Neural cell (in vitro differentiated cells): ENCODE results near the gene RALGDS. TPM values are rescaled to one million over a fixed set of nuclear protein-coding genes. Genes with fewer than 3 reads are reported as not detected.

Experiments used
- H2AFZ ChIP-seq: fragments of 200-600, 300-800 bp; sonication (generic), shearing (Covaris generic); 2 replicates; pipeline ENCODE4 v1.6.0; 2014; ENCODE audit warnings: low read depth, mild to moderate bottlenecking, antibody characterized with exemption, low read length, moderate library complexity
- H3F3A ChIP-seq: fragments of 200-600 bp; shearing (Covaris generic); 2 replicates; pipeline ENCODE4 v1.6.1; 2016; ENCODE audit warnings: mild to moderate bottlenecking, moderate library complexity, mixed read lengths, antibody characterized with exemption, low read length; ENCODE audit not compliant: insufficient read depth, poor library complexity, severe bottlenecking
- H3K27ac ChIP-seq: fragments of 200-600, 300-800 bp; sonication (generic), shearing (Covaris generic); 2 replicates; pipeline ENCODE4 v1.5.1; 2014; ENCODE audit warnings: mild to moderate bottlenecking, low read length, moderate library complexity
- H3K27me3 ChIP-seq: fragments of 300-800, 200-600 bp; sonication (generic), shearing (Covaris generic); 2 replicates; pipeline ENCODE4 v1.6.0; 2014; ENCODE audit warnings: mild to moderate bottlenecking, low read depth, low read length, moderate library complexity; ENCODE audit not compliant: insufficient read depth
- H3K36me3 ChIP-seq: fragments of 300-800, 200-600 bp; sonication (generic), shearing (Covaris generic); 2 replicates; pipeline ENCODE4 v1.5.1; 2014; ENCODE audit warnings: mild to moderate bottlenecking, antibody characterized with exemption, low read length, moderate library complexity; ENCODE audit not compliant: insufficient read depth
- H3K4me2 ChIP-seq: fragments of 300-800, 200-600 bp; sonication (generic), shearing (Covaris generic); 2 replicates; pipeline ENCODE4 v1.6.0; 2014; ENCODE audit warnings: mild to moderate bottlenecking, low read length
- H3K4me3 ChIP-seq: fragments of 300-800, 200-600 bp; sonication (generic), shearing (Covaris generic); 2 replicates; pipeline ENCODE4 v1.5.1; 2014; ENCODE audit warnings: mild to moderate bottlenecking, low read length, moderate library complexity
- H3K79me2 ChIP-seq: fragments of 200-600 bp; shearing (Covaris generic); replicated peaks from 2 replicates; pipeline ENCODE4 v1.6.0; 2014; ENCODE audit warnings: mild to moderate bottlenecking, low read length, moderate library complexity; ENCODE audit not compliant: insufficient read depth
- H3K9ac ChIP-seq: fragments of 300-800, 200-600 bp; sonication (generic), shearing (Covaris generic); 2 replicates; pipeline ENCODE4 v1.6.1; 2016; ENCODE audit warnings: mild to moderate bottlenecking, low read length, mixed read lengths
- H3K9me2 ChIP-seq: fragments of 200-600 bp; shearing (Covaris generic); 2 replicates; pipeline ENCODE4 v1.6.1; 2016; ENCODE audit warnings: mild to moderate bottlenecking, low read length, mixed read lengths; ENCODE audit not compliant: insufficient read depth
- H3K9me3 ChIP-seq: fragments of 200-600, 300-800 bp; sonication (generic), shearing (Covaris generic); 2 replicates; pipeline ENCODE4 v1.6.1; 2016; ENCODE audit warnings: mild to moderate bottlenecking, mixed run types, low read length, moderate library complexity, mixed read lengths
- H4K20me1 ChIP-seq: fragments of 200-600 bp; shearing (Covaris generic); 2 replicates; pipeline ENCODE4 v1.6.1; 2016; ENCODE audit warnings: mild to moderate bottlenecking, mixed run types; ENCODE audit not compliant: insufficient read depth
- EP300 ChIP-seq: fragments of 450-650 bp; conservative IDR thresholded peaks from 2 replicates; pipeline ENCODE4 v1.6.1; 2014; ENCODE audit warnings: antibody characterized with exemption, mild to moderate bottlenecking, moderate library complexity; ENCODE audit not compliant: poor library complexity, severe bottlenecking
- EZH2 ChIP-seq: fragments of 200-600, 300-800 bp; shearing (Covaris generic), sonication (generic); IDR thresholded peaks from 2 replicates; pipeline ENCODE4 v1.6.1; 2014; ENCODE audit warnings: antibody characterized with exemption, low read length, borderline replicate concordance, mild to moderate bottlenecking; ENCODE audit not compliant: insufficient read depth, poor library complexity, severe bottlenecking
- MXI1 ChIP-seq: fragments of 450-650 bp; conservative IDR thresholded peaks from 2 replicates; pipeline ENCODE4 v1.6.1; 2014; ENCODE audit warnings: antibody characterized with exemption, mild to moderate bottlenecking; ENCODE audit not compliant: poor library complexity, severe bottlenecking
- POLR2AphosphoS5 ChIP-seq: IDR thresholded peaks from 2 replicates; pipeline ENCODE4 v1.6.1; 2012
- SMC3 ChIP-seq: fragments of 450-650 bp; conservative IDR thresholded peaks from 2 replicates; pipeline ENCODE4 v1.6.1; 2014; ENCODE audit warnings: antibody characterized with exemption, mild to moderate bottlenecking, moderate library complexity; ENCODE audit not compliant: poor library complexity
- TAF1 ChIP-seq: IDR thresholded peaks from 2 replicates; pipeline ENCODE4 v1.6.1; 2012; ENCODE audit warnings: low read depth
- polyA plus RNA-seq: library from polyadenylated mRNA; depleted of rRNA; stranded (reverse); fragments of >200 nt; gene quantifications from 2 replicates; pipeline ENCODE4 v1.2.3, GENCODE V29; 2014
- TF ChIP-seq, protein P1 (sequence below): IDR thresholded peaks from 2 replicates; pipeline ENCODE4 v1.6.1; 2012; ENCODE audit warnings: borderline replicate concordance
- TF ChIP-seq, protein P2 (sequence below): fragments of 450-650 bp; IDR thresholded peaks from 2 replicates; pipeline ENCODE4 v1.5.1; 2014; ENCODE audit warnings: antibody characterized with exemption, mild to moderate bottlenecking, moderate library complexity; ENCODE audit not compliant: poor library complexity, severe bottlenecking

RALGDS gene
- polyA plus RNA-seq, 1 donor from 2014 or later, result 174 TPM

DNA sequence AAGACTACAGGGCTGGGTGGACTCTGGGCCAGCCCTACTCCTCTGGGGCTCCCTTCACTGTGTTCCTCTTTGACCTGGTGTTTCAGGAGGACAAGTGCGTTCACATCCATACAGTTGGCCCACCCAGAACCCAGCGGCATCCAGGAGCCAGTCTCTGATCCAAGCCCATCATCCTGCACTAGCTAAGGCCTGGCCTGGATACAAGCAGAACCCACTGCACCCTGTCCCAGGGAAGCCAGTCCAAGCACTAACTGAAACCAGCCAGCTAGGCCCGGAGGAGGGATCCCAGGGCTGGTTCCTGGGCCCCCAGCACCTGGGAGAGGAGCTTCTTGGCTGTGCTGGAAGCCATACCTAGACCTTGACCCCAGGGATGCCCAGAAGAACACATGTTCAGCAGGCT lies 46.7 kb upstream of the RALGDS start:
- no peaks in the 10 kb centered on the region for H3K79me2 ChIP-seq
- no peak overlapping the region for H3K27ac ChIP-seq
- H3K4me2 ChIP-seq, result no peak overlapping the region
- H4K20me1 ChIP-seq, result no peaks in the 10 kb centered on the region
- peaks cover 9% of the 10 kb centered on the region for H3K27me3 ChIP-seq
- no peak overlapping the region for H3K9ac ChIP-seq
- no peak overlapping the region for H3K4me3 ChIP-seq
- H3K9me2 ChIP-seq, result no peaks in the 10 kb centered on the region
- no peaks in the 10 kb centered on the region for H3K36me3 ChIP-seq
- no peaks in the 10 kb centered on the region for H3K9me3 ChIP-seq
- no peaks in the 10 kb centered on the region for H3F3A ChIP-seq
- H2AFZ ChIP-seq, result no peak overlapping the region
- TF ChIP-seq, protein P1, sequence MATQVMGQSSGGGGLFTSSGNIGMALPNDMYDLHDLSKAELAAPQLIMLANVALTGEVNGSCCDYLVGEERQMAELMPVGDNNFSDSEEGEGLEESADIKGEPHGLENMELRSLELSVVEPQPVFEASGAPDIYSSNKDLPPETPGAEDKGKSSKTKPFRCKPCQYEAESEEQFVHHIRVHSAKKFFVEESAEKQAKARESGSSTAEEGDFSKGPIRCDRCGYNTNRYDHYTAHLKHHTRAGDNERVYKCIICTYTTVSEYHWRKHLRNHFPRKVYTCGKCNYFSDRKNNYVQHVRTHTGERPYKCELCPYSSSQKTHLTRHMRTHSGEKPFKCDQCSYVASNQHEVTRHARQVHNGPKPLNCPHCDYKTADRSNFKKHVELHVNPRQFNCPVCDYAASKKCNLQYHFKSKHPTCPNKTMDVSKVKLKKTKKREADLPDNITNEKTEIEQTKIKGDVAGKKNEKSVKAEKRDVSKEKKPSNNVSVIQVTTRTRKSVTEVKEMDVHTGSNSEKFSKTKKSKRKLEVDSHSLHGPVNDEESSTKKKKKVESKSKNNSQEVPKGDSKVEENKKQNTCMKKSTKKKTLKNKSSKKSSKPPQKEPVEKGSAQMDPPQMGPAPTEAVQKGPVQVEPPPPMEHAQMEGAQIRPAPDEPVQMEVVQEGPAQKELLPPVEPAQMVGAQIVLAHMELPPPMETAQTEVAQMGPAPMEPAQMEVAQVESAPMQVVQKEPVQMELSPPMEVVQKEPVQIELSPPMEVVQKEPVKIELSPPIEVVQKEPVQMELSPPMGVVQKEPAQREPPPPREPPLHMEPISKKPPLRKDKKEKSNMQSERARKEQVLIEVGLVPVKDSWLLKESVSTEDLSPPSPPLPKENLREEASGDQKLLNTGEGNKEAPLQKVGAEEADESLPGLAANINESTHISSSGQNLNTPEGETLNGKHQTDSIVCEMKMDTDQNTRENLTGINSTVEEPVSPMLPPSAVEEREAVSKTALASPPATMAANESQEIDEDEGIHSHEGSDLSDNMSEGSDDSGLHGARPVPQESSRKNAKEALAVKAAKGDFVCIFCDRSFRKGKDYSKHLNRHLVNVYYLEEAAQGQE, result no peak
- TF ChIP-seq TAF1 (no peak), SMC3 (no peak), EP300 (no peak)
- TF ChIP-seq, protein P2, sequence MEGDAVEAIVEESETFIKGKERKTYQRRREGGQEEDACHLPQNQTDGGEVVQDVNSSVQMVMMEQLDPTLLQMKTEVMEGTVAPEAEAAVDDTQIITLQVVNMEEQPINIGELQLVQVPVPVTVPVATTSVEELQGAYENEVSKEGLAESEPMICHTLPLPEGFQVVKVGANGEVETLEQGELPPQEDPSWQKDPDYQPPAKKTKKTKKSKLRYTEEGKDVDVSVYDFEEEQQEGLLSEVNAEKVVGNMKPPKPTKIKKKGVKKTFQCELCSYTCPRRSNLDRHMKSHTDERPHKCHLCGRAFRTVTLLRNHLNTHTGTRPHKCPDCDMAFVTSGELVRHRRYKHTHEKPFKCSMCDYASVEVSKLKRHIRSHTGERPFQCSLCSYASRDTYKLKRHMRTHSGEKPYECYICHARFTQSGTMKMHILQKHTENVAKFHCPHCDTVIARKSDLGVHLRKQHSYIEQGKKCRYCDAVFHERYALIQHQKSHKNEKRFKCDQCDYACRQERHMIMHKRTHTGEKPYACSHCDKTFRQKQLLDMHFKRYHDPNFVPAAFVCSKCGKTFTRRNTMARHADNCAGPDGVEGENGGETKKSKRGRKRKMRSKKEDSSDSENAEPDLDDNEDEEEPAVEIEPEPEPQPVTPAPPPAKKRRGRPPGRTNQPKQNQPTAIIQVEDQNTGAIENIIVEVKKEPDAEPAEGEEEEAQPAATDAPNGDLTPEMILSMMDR, result no peak

DNA sequence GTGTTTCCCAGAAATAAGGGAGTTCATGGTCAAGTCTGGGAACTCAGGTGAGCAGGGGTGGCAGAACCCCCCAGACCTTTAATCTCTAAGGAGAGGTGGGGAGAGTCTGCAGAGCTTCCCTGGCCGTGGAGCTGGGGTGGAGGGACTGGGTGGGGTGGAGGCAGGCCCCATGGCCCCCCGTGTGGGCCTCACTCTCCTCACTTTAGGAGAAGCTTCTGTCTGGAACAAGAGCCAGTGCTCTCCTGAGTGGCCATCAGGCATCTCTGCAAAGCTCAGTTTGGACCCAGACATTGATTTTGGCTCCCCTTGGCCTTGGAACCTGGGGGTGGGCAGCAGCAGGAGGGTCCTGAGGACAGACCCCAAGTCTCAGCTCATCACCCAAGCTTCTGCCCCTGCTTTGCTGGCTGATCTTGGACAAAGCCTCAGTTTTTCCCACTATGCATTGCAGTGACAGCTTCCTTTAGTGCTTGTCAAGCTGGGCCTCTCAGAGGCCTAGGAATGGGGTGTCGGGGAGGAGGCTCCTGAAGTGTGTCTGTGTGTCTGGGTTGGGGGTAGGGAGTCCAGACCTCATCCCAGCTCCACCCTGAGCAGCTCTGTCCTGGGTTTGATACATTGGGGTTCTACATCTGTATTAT lies 46.2 kb upstream of the RALGDS start:
- no peaks in the 10 kb centered on the region for H4K20me1 ChIP-seq
- H3K79me2 ChIP-seq, result no peaks in the 10 kb centered on the region
- no peaks in the 10 kb centered on the region for H3K9me2 ChIP-seq
- no peak overlapping the region for H3K27ac ChIP-seq
- no peaks in the 10 kb centered on the region for H3K9me3 ChIP-seq
- H2AFZ ChIP-seq, result no peak overlapping the region
- no peak overlapping the region for H3K4me3 ChIP-seq
- H3F3A ChIP-seq, result no peaks in the 10 kb centered on the region
- TF ChIP-seq, protein P1, result no peak
- TF ChIP-seq SMC3, result no peak
- no peak for TF ChIP-seq EP300
- TF ChIP-seq EZH2, result no peak
- no peak for TF ChIP-seq POLR2AphosphoS5
- TF ChIP-seq TAF1, result no peak
- TF ChIP-seq MXI1, result no peak
- H3K36me3 ChIP-seq, result no peaks in the 10 kb centered on the region
- H3K9ac ChIP-seq, result no peak overlapping the region
- H3K27me3 ChIP-seq, result peaks cover 9% of the 10 kb centered on the region
- H3K4me2 ChIP-seq, result no peak overlapping the region
